Activated T-helper 9 cell treated with anti-CD3 and anti-CD28 coated beads, Interleukin-2, amount 50 U/mL, for 16 hours (primary cell): ENCODE data around the gene LST1.

Experiments used
- DNase-seq: peaks from one replicate; pipeline ENCODE4 v3.0.0-alpha.2; 2020; ENCODE audit warnings: low read depth

The LST1 gene

GRCh38 chr6:31620586-31621319 is 34.7 kb downstream of the LST1 start, which contains the start of gene PRRC2A:
PRRC2A (plus strand) TSS chr6:31620715; CDS start chr6:31622790, 2,075 bp downstream.
- DNase-seq = peak; percentile 93

GRCh38 chr6:31621320-31621939 is 35.4 kb downstream of the LST1 start:
- DNase-seq = no peak

- no peak for DNase-seq
Measured at GRCh38 chr6:31621991-31622390, 35.9 kb downstream of the LST1 start.

GRCh38 chr6:31622684-31623091 is 36.6 kb downstream of the LST1 start:
- DNase-seq = no peak

GRCh38 chr6:31624070-31624469 is 38.0 kb downstream of the LST1 start:
- no peak for DNase-seq

- no peak for DNase-seq
Measured at GRCh38 chr6:31626952-31627351, 40.9 kb downstream of the LST1 start.

- DNase-seq = no peak
Measured at GRCh38 chr6:31627690-31628287, 41.7 kb downstream of the LST1 start.

- no peak for DNase-seq
Measured at GRCh38 chr6:31629014-31629413, 42.9 kb downstream of the LST1 start.

GRCh38 chr6:31630177-31630934 is 44.3 kb downstream of the LST1 start:
- no peak for DNase-seq

GRCh38 chr6:31631209-31631608 is 45.1 kb downstream of the LST1 start:
- DNase-seq = no peak

GRCh38 chr6:31631681-31632278 is 45.7 kb downstream of the LST1 start:
- no peak for DNase-seq

GRCh38 chr6:31632279-31632946 is 46.3 kb downstream of the LST1 start:
- no peak for DNase-seq

- no peak for DNase-seq
Measured at GRCh38 chr6:31633447-31633846, 47.4 kb downstream of the LST1 start.

GRCh38 chr6:31634131-31634530 is 48.1 kb downstream of the LST1 start:
- DNase-seq = no peak

GRCh38 chr6:31634969-31635575 is 49.0 kb downstream of the LST1 start:
- DNase-seq = no peak

- DNase-seq = no peak
Measured at GRCh38 chr6:31636698-31637596, 50.9 kb downstream of the LST1 start.
